Measurements from ENCODE around the gene CELSR1. TPM values are rescaled to one million over a fixed set of nuclear protein-coding genes. Genes with fewer than 3 reads are reported as not detected.

Gene CELSR1
- total and polyA plus RNA-seq, 8 donors = 24.6 to 59.8 (median 33.3) TPM

- Histone ChIP-seq H3K27me3 (peaks cover 0 to 4% of the 10 kb centered on the region in 2 donors), H3K9me3 (no peaks in the 10 kb centered on the region), H3K36me3 (peaks cover 0 to 6% of the 10 kb centered on the region in 2 donors), H3K4me3 (no peak overlapping the region), H3K27ac (no peak overlapping the region), H3K4me1 (no peaks in the 10 kb centered on the region)
- no peak for TF ChIP-seq CTCF (IDR thresholded peaks at IDR 0.05)
- no peak for ATAC-seq
- no peak for DNase-seq
- intact Hi-C loops (cut with DNase I) = no loop called here
These were observed 127.1 kb downstream of the CELSR1 start for GRCh38 chr22:46410291-46410808.

- ATAC-seq = no peak
- DNase-seq = no peak
- intact Hi-C loops (cut with DNase I) = no loop called here
These were observed 127.7 kb downstream of the CELSR1 start for GRCh38 chr22:46409631-46410210.

GRCh38 chr22:46408568-46409506, 128.6 kb downstream of the CELSR1 start:
- intact Hi-C loops (cut with DNase I) = no loop called here
- H3K27me3 ChIP-seq = no peaks in the 10 kb centered on the region
- no peaks in the 10 kb centered on the region for H3K9me3 ChIP-seq
- no peak overlapping the region for H3K27ac ChIP-seq
- no peak overlapping the region for H3K4me3 ChIP-seq
- DNase-seq = no peak
- H3K36me3 ChIP-seq = peaks cover 0 to 6% of the 10 kb centered on the region in 2 donors
- ATAC-seq = no peak
- no peaks in the 10 kb centered on the region for H3K4me1 ChIP-seq
- no peak for TF ChIP-seq CTCF (IDR thresholded peaks at IDR 0.05)

More at GRCh38 chr22:46409631-46410210, 127.7 kb downstream of the CELSR1 start:
- no peaks in the 10 kb centered on the region for H3K4me1 ChIP-seq
- no peak overlapping the region for H3K27ac ChIP-seq
- peaks cover 0 to 6% of the 10 kb centered on the region in 2 donors for H3K36me3 ChIP-seq
- H3K9me3 ChIP-seq = no peaks in the 10 kb centered on the region
- H3K4me3 ChIP-seq = no peak overlapping the region
- TF ChIP-seq CTCF (IDR thresholded peaks at IDR 0.05) = no peak
- H3K27me3 ChIP-seq = peaks cover 0 to 4% of the 10 kb centered on the region in 2 donors

- peaks cover 0 to 6% of the 10 kb centered on the region in 2 donors for H3K36me3 ChIP-seq
- ATAC-seq (no peak), DNase-seq (no peak)
- no peak overlapping the region for H3K4me3 ChIP-seq
- no peaks in the 10 kb centered on the region for H3K9me3 ChIP-seq
- no peaks in the 10 kb centered on the region for H3K27me3 ChIP-seq
- H3K4me1 ChIP-seq = no peaks in the 10 kb centered on the region
- intact Hi-C loops (cut with DNase I) = no loop called here
- H3K27ac ChIP-seq = no peak overlapping the region
- TF ChIP-seq CTCF (IDR thresholded peaks at IDR 0.05) = no peak
These were observed 129.7 kb downstream of the CELSR1 start for GRCh38 chr22:46407748-46408147.

- H3K27ac ChIP-seq = no peak overlapping the region
- intact Hi-C loops (cut with DNase I) = no loop called here
- DNase-seq (no peak), ATAC-seq (no peak)
- H3K27me3 ChIP-seq = no peaks in the 10 kb centered on the region
- no peaks in the 10 kb centered on the region for H3K4me1 ChIP-seq
- no peaks in the 10 kb centered on the region for H3K9me3 ChIP-seq
- H3K36me3 ChIP-seq = peaks cover 0 to 6% of the 10 kb centered on the region in 2 donors
- no peak for TF ChIP-seq CTCF (IDR thresholded peaks at IDR 0.05)
- H3K4me3 ChIP-seq = no peak overlapping the region
These were observed 130.6 kb downstream of the CELSR1 start for GRCh38 chr22:46406791-46407190.

Measured in left lung (tissue), 10 donors.